Gastroesophageal sphincter (tissue), 3 donors: ENCODE measurements around the gene LARP1.

Source experiments
- CTCF ChIP-seq, 4 experiments: fragments of 200-600 bp in 2 of 4; fragments of 450-650 bp in 2 of 4; sonication (generic) in 1 of 4; IDR thresholded peaks; one replicate each; pipeline ENCODE4 v1.5.1; 2017 to 2019; ENCODE audit warnings: antibody characterized with exemption in 4 of 4, mild to moderate bottlenecking in 2 of 4, moderate library complexity in 2 of 4
- POLR2A ChIP-seq, 2 donors: fragments of 450-650 bp; IDR thresholded peaks; one replicate each; pipeline ENCODE4 v1.6.1; 2017; ENCODE audit warnings: antibody characterized with exemption in 2 of 2, mild to moderate bottlenecking in 2 of 2, moderate library complexity in 1 of 2
- POLR2AphosphoS5 ChIP-seq: sonication (generic); formaldehyde crosslinking; IDR thresholded peaks from one replicate; pipeline ENCODE4 v1.6.1; 2017; ENCODE audit warnings: antibody characterized with exemption

- TF ChIP-seq CTCF (IDR thresholded peaks at IDR 0.05) (no peak), POLR2AphosphoS5 (no peak), POLR2A (IDR thresholded peaks at IDR 0.05) (no peak)
Measured at GRCh38 chr5:154714266-154714986, 40.8 kb upstream of the LARP1 start.
